ENCODE measurements around the gene NNT. TPM values are rescaled to one million over a fixed set of nuclear protein-coding genes. Genes with fewer than 3 reads are reported as not detected.

NNT gene
- total RNA-seq, 1 donor: 94.8 TPM

DNA sequence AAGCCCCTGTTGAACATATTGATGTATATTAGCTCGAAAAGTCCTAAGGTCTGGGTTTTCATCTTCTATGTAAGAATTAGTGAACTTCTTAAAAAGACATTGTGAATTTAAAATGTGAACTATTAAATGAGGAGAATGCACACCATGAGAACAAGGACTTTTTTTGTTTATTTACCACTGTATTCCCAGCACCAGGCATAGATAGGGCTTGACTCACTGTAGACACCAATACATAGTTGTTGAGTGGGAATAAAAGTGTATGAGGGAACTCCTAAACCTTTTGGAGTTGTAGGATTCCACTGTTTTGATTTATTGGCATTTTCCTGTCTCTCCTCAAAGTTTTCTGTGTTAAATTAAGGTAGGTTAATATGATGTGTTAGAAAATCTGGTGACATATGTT, 40.3 kb downstream of the NNT start:
- H3K4me2 ChIP-seq (ENCODE audit: insufficient read depth, low read length): no peak overlapping the region
- no peaks in the 10 kb centered on the region for H3K27me3 ChIP-seq (ENCODE audit: insufficient read depth, low read length)
- H3K27ac ChIP-seq (ENCODE audit: low read depth, low read length): peak overlapping the region; percentile 41
- peaks cover 13% of the 10 kb centered on the region for H3K79me2 ChIP-seq (ENCODE audit: insufficient read depth, low read length)
- H4K20me1 ChIP-seq (ENCODE audit: insufficient read depth, low read length): no peaks in the 10 kb centered on the region
- peaks cover 6% of the 10 kb centered on the region for H3K36me3 ChIP-seq (ENCODE audit: insufficient read depth, low read length)
- H3K9me3 ChIP-seq (ENCODE audit: low read depth, low read length): no peaks in the 10 kb centered on the region
- peaks cover 21% of the 10 kb centered on the region for H3K4me1 ChIP-seq (ENCODE audit: insufficient read depth, low read length)
- H2AFZ ChIP-seq (ENCODE audit: low read length): no peak overlapping the region
- no peak overlapping the region for H3K4me3 ChIP-seq (ENCODE audit: insufficient read depth, low read length)
- TF ChIP-seq, protein P1, sequence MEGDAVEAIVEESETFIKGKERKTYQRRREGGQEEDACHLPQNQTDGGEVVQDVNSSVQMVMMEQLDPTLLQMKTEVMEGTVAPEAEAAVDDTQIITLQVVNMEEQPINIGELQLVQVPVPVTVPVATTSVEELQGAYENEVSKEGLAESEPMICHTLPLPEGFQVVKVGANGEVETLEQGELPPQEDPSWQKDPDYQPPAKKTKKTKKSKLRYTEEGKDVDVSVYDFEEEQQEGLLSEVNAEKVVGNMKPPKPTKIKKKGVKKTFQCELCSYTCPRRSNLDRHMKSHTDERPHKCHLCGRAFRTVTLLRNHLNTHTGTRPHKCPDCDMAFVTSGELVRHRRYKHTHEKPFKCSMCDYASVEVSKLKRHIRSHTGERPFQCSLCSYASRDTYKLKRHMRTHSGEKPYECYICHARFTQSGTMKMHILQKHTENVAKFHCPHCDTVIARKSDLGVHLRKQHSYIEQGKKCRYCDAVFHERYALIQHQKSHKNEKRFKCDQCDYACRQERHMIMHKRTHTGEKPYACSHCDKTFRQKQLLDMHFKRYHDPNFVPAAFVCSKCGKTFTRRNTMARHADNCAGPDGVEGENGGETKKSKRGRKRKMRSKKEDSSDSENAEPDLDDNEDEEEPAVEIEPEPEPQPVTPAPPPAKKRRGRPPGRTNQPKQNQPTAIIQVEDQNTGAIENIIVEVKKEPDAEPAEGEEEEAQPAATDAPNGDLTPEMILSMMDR (IDR thresholded peaks at IDR 0.05; ENCODE audit: extremely low read depth, low read depth, low read length): no peak
- no peak for DNase-seq (ENCODE audit: insufficient read length, low spot score, missing footprints)

DNA sequence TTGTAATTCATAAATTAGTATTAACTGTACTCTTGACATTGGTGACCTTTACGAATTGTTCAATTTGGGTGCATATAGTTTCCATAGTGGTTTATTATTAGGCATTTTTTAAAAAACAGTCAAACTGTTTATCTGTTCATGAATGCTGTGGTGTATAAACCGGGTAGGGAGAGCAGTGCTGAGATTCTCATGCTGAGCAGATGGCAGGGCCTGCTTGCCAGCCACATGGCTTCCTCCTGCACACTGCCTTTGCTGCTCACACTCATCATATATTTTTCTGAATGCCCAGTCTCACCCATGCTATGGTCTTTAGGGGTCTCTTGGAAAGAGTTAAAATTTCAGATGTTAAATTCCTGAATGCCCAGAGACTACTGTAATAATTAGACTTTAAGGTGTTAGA, 40.8 kb downstream of the NNT start:
- TF ChIP-seq, protein P1 (IDR thresholded peaks at IDR 0.05; ENCODE audit: extremely low read depth, low read depth, low read length): no peak
- peaks cover 13% of the 10 kb centered on the region for H3K79me2 ChIP-seq (ENCODE audit: insufficient read depth, low read length)
- no peaks in the 10 kb centered on the region for H4K20me1 ChIP-seq (ENCODE audit: insufficient read depth, low read length)
- H2AFZ ChIP-seq (ENCODE audit: low read length): no peak overlapping the region
- H3K27ac ChIP-seq (ENCODE audit: low read depth, low read length): peak overlapping the region; percentile 41
- no peak for DNase-seq (ENCODE audit: insufficient read length, low spot score, missing footprints)
- peaks cover 6% of the 10 kb centered on the region for H3K36me3 ChIP-seq (ENCODE audit: insufficient read depth, low read length)
- no peaks in the 10 kb centered on the region for H3K27me3 ChIP-seq (ENCODE audit: insufficient read depth, low read length)
- H3K4me1 ChIP-seq (ENCODE audit: insufficient read depth, low read length): peaks cover 26% of the 10 kb centered on the region
- H3K4me2 ChIP-seq (ENCODE audit: insufficient read depth, low read length): no peak overlapping the region
- no peak overlapping the region for H3K4me3 ChIP-seq (ENCODE audit: insufficient read depth, low read length)
- no peaks in the 10 kb centered on the region for H3K9me3 ChIP-seq (ENCODE audit: low read depth, low read length)

DNA sequence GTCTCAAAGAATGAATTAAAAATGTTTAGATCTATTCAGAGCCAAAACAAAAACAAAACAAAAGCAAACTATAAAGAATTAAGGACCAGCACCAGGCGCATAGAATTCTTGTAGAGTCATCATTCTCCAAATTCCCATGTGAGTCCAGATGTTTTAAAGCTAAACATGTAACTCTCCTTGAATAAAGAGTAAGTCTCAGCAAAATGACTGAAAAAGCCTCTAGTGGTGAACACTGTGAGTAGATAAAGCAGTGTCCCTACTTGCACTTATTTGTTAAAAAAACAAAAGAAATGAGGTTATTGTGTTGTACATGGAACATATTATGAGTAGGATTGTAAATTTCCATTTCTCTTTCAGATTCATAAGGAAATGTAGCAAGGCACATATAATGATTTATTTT, 44.0 kb downstream of the NNT start:
- H3K36me3 ChIP-seq (ENCODE audit: insufficient read depth, low read length): peaks cover 17% of the 10 kb centered on the region
- TF ChIP-seq, protein P1 (IDR thresholded peaks at IDR 0.05; ENCODE audit: extremely low read depth, low read depth, low read length): peak; percentile 34
- no peaks in the 10 kb centered on the region for H3K27me3 ChIP-seq (ENCODE audit: insufficient read depth, low read length)
- H3K4me1 ChIP-seq (ENCODE audit: insufficient read depth, low read length): peaks cover 33% of the 10 kb centered on the region
- no peaks in the 10 kb centered on the region for H4K20me1 ChIP-seq (ENCODE audit: insufficient read depth, low read length)
- H3K4me3 ChIP-seq (ENCODE audit: insufficient read depth, low read length): no peak overlapping the region
- peak; percentile 44 for DNase-seq (ENCODE audit: insufficient read length, low spot score, missing footprints)
- no peak overlapping the region for H3K27ac ChIP-seq (ENCODE audit: low read depth, low read length)
- H2AFZ ChIP-seq (ENCODE audit: low read length): no peak overlapping the region
- H3K9me3 ChIP-seq (ENCODE audit: low read depth, low read length): no peaks in the 10 kb centered on the region
- H3K79me2 ChIP-seq (ENCODE audit: insufficient read depth, low read length): peaks cover 5% of the 10 kb centered on the region
- H3K4me2 ChIP-seq (ENCODE audit: insufficient read depth, low read length): no peak overlapping the region

DNA sequence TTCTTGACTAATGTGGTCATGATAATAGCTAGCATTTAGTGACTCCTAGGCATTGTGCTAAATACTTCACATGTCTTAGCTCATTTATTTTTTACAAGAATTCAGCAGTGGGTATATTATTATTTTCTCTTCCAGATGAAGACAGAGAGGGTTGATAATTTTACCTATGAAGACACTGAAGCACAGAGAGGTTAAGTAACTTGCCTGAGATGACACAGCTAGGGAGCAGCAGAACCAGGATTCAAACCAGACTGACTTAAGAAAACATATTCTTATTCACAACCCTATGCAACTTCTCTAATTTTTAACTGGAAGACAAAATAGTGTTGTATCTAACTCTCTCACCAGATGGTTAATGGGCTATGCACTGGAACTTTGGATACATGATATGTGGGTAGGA, 44.8 kb downstream of the NNT start:
- H3K4me2 ChIP-seq (ENCODE audit: insufficient read depth, low read length): no peak overlapping the region
- TF ChIP-seq, protein P1 (IDR thresholded peaks at IDR 0.05; ENCODE audit: extremely low read depth, low read depth, low read length): no peak
- H3K9me3 ChIP-seq (ENCODE audit: low read depth, low read length): no peaks in the 10 kb centered on the region
- H4K20me1 ChIP-seq (ENCODE audit: insufficient read depth, low read length): no peaks in the 10 kb centered on the region
- peaks cover 25% of the 10 kb centered on the region for H3K36me3 ChIP-seq (ENCODE audit: insufficient read depth, low read length)
- H3K4me3 ChIP-seq (ENCODE audit: insufficient read depth, low read length): no peak overlapping the region
- H3K27me3 ChIP-seq (ENCODE audit: insufficient read depth, low read length): no peaks in the 10 kb centered on the region
- H3K27ac ChIP-seq (ENCODE audit: low read depth, low read length): no peak overlapping the region
- H3K79me2 ChIP-seq (ENCODE audit: insufficient read depth, low read length): peaks cover 2% of the 10 kb centered on the region
- H3K4me1 ChIP-seq (ENCODE audit: insufficient read depth, low read length): peaks cover 25% of the 10 kb centered on the region
- no peak for DNase-seq (ENCODE audit: insufficient read length, low spot score, missing footprints)
- H2AFZ ChIP-seq (ENCODE audit: low read length): no peak overlapping the region
